Natural killer cell (primary cell): Measurements from ENCODE around the gene MELTF. TPM values are rescaled to one million over a fixed set of nuclear protein-coding genes. Genes with fewer than 3 reads are reported as not detected.
A peak's percentile ranks its signal among the peaks of the same experiment; 100 is the strongest.

Experiments
- ATAC-seq, 3 donors: fragments of 150-1000 bp in 2 of 3; fragments of 200-7000 bp in 1 of 3; cut with Tn5 transposase; 1 replicate in 1 of 3; 2 replicates in 2 of 3; pipeline ENCODE4 v1.10.0; 2021; ENCODE audit warnings: mild to moderate bottlenecking in 2 of 3, moderate library complexity in 2 of 3
- DNase-seq, 2 donors: peaks; one replicate each; pipeline versions ENCODE4 v3.0.0 to v3.0.0-alpha.2; 2013 to 2021; ENCODE audit warnings: mixed read lengths in 1 of 2
- H3K27ac ChIP-seq: one replicate; pipeline ENCODE4 v1.5.1; 2013; ENCODE audit warnings: mild to moderate bottlenecking, low read length
- H3K27me3 ChIP-seq: one replicate; pipeline ENCODE4 v1.6.1; 2013; ENCODE audit warnings: low read length; ENCODE audit not compliant: control insufficient read depth, insufficient read depth
- H3K36me3 ChIP-seq: one replicate; pipeline ENCODE4 v1.6.1; 2013; ENCODE audit warnings: low read length; ENCODE audit not compliant: control insufficient read depth, insufficient read depth
- H3K4me1 ChIP-seq: one replicate; pipeline ENCODE4 v1.6.1; 2013; ENCODE audit warnings: low read length; ENCODE audit not compliant: control insufficient read depth, insufficient read depth
- H3K4me3 ChIP-seq: one replicate; pipeline ENCODE4 v1.5.1; 2013; ENCODE audit warnings: low read length
- H3K9me3 ChIP-seq: one replicate; pipeline ENCODE4 v1.6.1; 2013; ENCODE audit warnings: low read length; ENCODE audit not compliant: control insufficient read depth, insufficient read depth
- H3K27ac Mint-ChIP-seq, 2 donors: one replicate each; pipeline ENCODE4 v1.8.0; 2022; ENCODE audit warnings: mild to moderate bottlenecking in 2 of 2, mixed read lengths in 2 of 2, moderate library complexity in 1 of 2
- H3K27me3 Mint-ChIP-seq, 2 donors: one replicate each; pipeline ENCODE4 v1.8.0; 2022; ENCODE audit warnings: low read depth in 2 of 2, mixed read lengths in 2 of 2
- H3K36me3 Mint-ChIP-seq: one replicate; pipeline ENCODE4 v1.8.0; 2022; ENCODE audit warnings: mixed read lengths
- H3K4me1 Mint-ChIP-seq, 2 donors: one replicate each; pipeline ENCODE4 v1.8.0; 2022; ENCODE audit warnings: mixed read lengths in 2 of 2
- H3K4me3 Mint-ChIP-seq: one replicate; pipeline ENCODE4 v1.8.0; 2022; ENCODE audit warnings: mild to moderate bottlenecking, moderate library complexity, mixed read lengths
- H3K9me3 Mint-ChIP-seq, 2 donors: one replicate each; pipeline ENCODE4 v1.8.0; 2022; ENCODE audit warnings: mixed read lengths in 2 of 2
- CTCF ChIP-seq: fragments of 200-600 bp; IDR thresholded peaks from one replicate; pipeline ENCODE4 v1.8.0; 2022; ENCODE audit warnings: antibody characterized with exemption
- WGBS: methylation state at CpG from one replicate; pipeline ENCODE4 v1.1.7; 2013; ENCODE audit warnings: missing lambda C conversion rate; ENCODE audit not compliant: insufficient coverage; 5-methylcytosine and 5-hydroxymethylcytosine counted together
- intact Hi-C: fragments of 100-400 bp; cut with micrococcal nuclease; formaldehyde crosslinking; loops from one replicate; pipeline ENCODE4 v1.14.2; 2022
- total RNA-seq, 4 donors: library from RNA; stranded (reverse); fragments of 120-200 nt in 1 of 4; gene quantifications; one replicate each; pipeline versions ENCODE4 v1.2.3 to v1.2.4, GENCODE V29; 2013 to 2022

The MELTF gene
- total RNA-seq, 3 donors from 2014 or later (not counting 1 experiment from before 2014, with no cell fraction given), result 2.4 to 4.3 (median 4.0) TPM

- Mint-ChIP-seq H3K27ac (peak overlapping the region; percentile 34 to 85), H3K4me3 (peak overlapping the region; percentile 87), H3K27me3 (peaks cover 0 to 7% of the 10 kb centered on the region in 2 donors), H3K4me1 (peaks cover 0 to 14% of the 10 kb centered on the region in 2 donors), H3K9me3 (no peaks in the 10 kb centered on the region), H3K36me3 (no peaks in the 10 kb centered on the region)
- ATAC-seq, result peak in 1 of 3 donors; percentile 2
- peak in 1 of 2 donors; percentile 32 for DNase-seq
- no peaks in the 10 kb centered on the region for H3K9me3 ChIP-seq
- intact Hi-C loops, result no loop called here
- H3K27ac ChIP-seq, result no peak overlapping the region
- TF ChIP-seq CTCF, result no peak
- H3K4me1 ChIP-seq, result peaks cover 13% of the 10 kb centered on the region
- no peaks in the 10 kb centered on the region for H3K36me3 ChIP-seq
- 29% methylated on average over 61 of the region's 61 CpGs for WGBS
- H3K4me3 ChIP-seq, result peak overlapping the region; percentile 37
- H3K27me3 ChIP-seq, result no peaks in the 10 kb centered on the region
Measured at GRCh38 chr3:197003461-197004385, 25.9 kb downstream of the MELTF start.

DNA sequence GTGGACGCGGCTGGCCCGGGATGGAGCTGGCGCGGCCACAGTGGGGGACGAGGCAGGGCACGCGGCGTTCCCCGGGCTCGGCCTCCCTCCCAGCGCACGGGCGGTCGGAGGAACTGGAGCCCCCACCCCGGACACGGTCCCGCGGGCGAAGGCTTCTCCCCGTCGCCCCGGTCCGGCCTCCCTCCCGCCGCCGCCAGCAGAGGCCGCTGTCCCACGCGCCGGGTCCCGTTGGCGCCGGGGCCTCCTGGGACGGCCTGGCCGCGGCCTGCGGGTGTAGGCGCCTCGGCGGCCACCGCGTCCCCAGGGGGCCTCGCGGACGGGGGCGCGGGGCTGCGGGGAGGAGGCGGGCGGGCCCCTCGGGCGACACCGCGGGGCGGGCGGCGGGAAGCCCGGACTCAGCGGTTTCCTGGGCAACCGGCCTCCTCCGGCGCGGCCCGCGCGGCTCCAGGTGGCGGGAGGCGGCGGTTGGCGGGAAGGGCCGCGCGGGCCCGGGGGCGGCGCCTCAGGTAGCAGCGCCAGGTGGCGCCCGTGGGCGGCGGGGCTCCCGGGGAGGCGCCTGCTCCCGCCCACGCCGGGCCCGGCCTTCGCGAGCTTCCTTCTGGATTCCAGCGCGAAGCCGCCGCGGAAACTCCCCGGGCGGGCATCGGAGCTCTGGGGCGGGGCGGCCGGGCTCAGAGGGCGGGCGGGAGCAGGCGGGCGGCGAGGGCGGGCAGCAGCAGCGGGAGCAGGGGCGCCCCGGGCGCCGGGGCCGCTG, 26.7 kb downstream of the MELTF start:
- Mint-ChIP-seq H3K4me1 (peaks cover 0 to 14% of the 10 kb centered on the region in 2 donors), H3K27ac (peak overlapping the region in 1 of 2 donors; percentile 85), H3K27me3 (peaks cover 0 to 7% of the 10 kb centered on the region in 2 donors), H3K36me3 (no peaks in the 10 kb centered on the region), H3K9me3 (no peaks in the 10 kb centered on the region), H3K4me3 (no peak overlapping the region)
- Histone ChIP-seq H3K36me3 (no peaks in the 10 kb centered on the region), H3K9me3 (no peaks in the 10 kb centered on the region), H3K27me3 (no peaks in the 10 kb centered on the region), H3K27ac (no peak overlapping the region), H3K4me3 (no peak overlapping the region), H3K4me1 (peaks cover 13% of the 10 kb centered on the region)
- WGBS, result under 1% methylated on average over 113 of the region's 113 CpGs
- peak; percentile 73 for TF ChIP-seq CTCF
- intact Hi-C loops, result loop anchor here (1.0 kb wide), 1 partner anchor 184 kb away; no protein-coding TSS in a partner anchor
- peak; percentile 85 to 90 (median 85) for ATAC-seq
- peak; percentile 80 to 92 for DNase-seq

GRCh38 chr3:197001972-197002700, 27.5 kb downstream of the MELTF start:
- H3K9me3 ChIP-seq, result no peaks in the 10 kb centered on the region
- peak in 1 of 2 donors; percentile 25 for DNase-seq
- H3K27me3 ChIP-seq, result no peaks in the 10 kb centered on the region
- peak overlapping the region; percentile 39 to 73 for H3K27ac Mint-ChIP-seq
- no peak overlapping the region for H3K4me3 ChIP-seq
- WGBS, result 35% methylated on average over 55 of the region's 55 CpGs
- H3K36me3 ChIP-seq, result no peaks in the 10 kb centered on the region
- H3K27ac ChIP-seq, result no peak overlapping the region
- peak in 1 of 3 donors; percentile 6 for ATAC-seq
- peak overlapping the region; percentile 87 for H3K4me3 Mint-ChIP-seq
- H3K27me3 Mint-ChIP-seq, result peaks cover 0 to 7% of the 10 kb centered on the region in 2 donors
- H3K9me3 Mint-ChIP-seq, result no peaks in the 10 kb centered on the region
- peaks cover 0 to 14% of the 10 kb centered on the region in 2 donors for H3K4me1 Mint-ChIP-seq
- H3K36me3 Mint-ChIP-seq, result no peaks in the 10 kb centered on the region
- peaks cover 13% of the 10 kb centered on the region for H3K4me1 ChIP-seq
- intact Hi-C loops, result loop anchor here (1.0 kb wide), 1 partner anchor 185 kb away; no protein-coding TSS in a partner anchor
- no peak for TF ChIP-seq CTCF
